HepG2 (cell line): ENCODE results near the gene PLXND1. TPM values are rescaled to one million over a fixed set of nuclear protein-coding genes. Genes with fewer than 3 reads are reported as not detected.

ENCODE experiments used
- CENPX ChIP-seq: sonication (generic); formaldehyde crosslinking; IDR thresholded peaks from 2 replicates; pipeline ENCODE4 v1.9.0; 2021; ENCODE audit warnings: mild to moderate bottlenecking, missing genetic modification reagents, moderate library complexity
- HES4 ChIP-seq: sonication (generic); formaldehyde crosslinking; IDR thresholded peaks from 2 replicates; pipeline ENCODE4 v1.9.0; 2021; ENCODE audit warnings: mild to moderate bottlenecking, missing genetic modification reagents, borderline replicate concordance
- IKZF5 ChIP-seq: IDR thresholded peaks from 2 replicates; pipeline ENCODE4 v1.6.1; 2018; ENCODE audit warnings: missing genetic modification reagents, mild to moderate bottlenecking, missing compliant biosample characterization
- KDM2A ChIP-seq: sonication (generic); formaldehyde crosslinking; IDR thresholded peaks from 2 replicates; pipeline ENCODE4 v1.4.0; 2020; ENCODE audit warnings: low read depth, missing genetic modification reagents, borderline replicate concordance
- NR2F1 ChIP-seq, 2 experiments: fragments of 450-650 bp in 1 of 2; formaldehyde crosslinking in 1 of 2; IDR thresholded peaks; 2 replicates each; pipeline versions ENCODE4 v1.5.0 to v1.6.1; 2016 to 2020; ENCODE audit warnings: mild to moderate bottlenecking in 1 of 2, missing compliant biosample characterization in 1 of 2, missing genetic modification reagents in 1 of 2, moderate library complexity in 1 of 2
- SOX5 ChIP-seq: IDR thresholded peaks from 2 replicates; pipeline ENCODE4 v1.6.1; 2016; ENCODE audit warnings: borderline replicate concordance
- ZKSCAN8 ChIP-seq: IDR thresholded peaks from 2 replicates; pipeline ENCODE4 v1.6.1; 2016; ENCODE audit warnings: borderline replicate concordance, missing genetic modification reagents, missing compliant biosample characterization
- ZNF142 ChIP-seq: sonication (generic); formaldehyde crosslinking; IDR thresholded peaks from 2 replicates; pipeline ENCODE4 v1.4.0; 2020; ENCODE audit warnings: missing genetic modification reagents
- ZNF335 ChIP-seq: sonication (generic); formaldehyde crosslinking; IDR thresholded peaks from 2 replicates; pipeline ENCODE4 v1.4.0; 2020; ENCODE audit warnings: missing genetic modification reagents
- polyA plus RNA-seq, 8 experiments: library from polyadenylated mRNA; depleted of rRNA in 3 of 8; stranded (reverse) in 7 of 8; unstranded in 1 of 8; fragments of >200 nt; fragmentation: Illumina TruSeq in 4 of 8; extraction: Trizol in 4 of 8; gene quantifications; 2 replicates each; pipeline versions ENCODE4 v1.2.1 to v1.2.3, GENCODE V29; 2011 to 2016; ENCODE audit warnings: low read depth in 4 of 8, missing spikeins in 1 of 8, mixed read lengths in 1 of 8; ENCODE audit not compliant: insufficient read depth in 1 of 8
- total RNA-seq, 5 experiments: library from RNA; depleted of rRNA; stranded (reverse); fragments of >200 nt; fragmentation: Illumina TruSeq; extraction: Trizol; gene quantifications; 2 replicates each; pipeline ENCODE4 v1.2.3, GENCODE V29; 2016; ENCODE audit warnings: low read depth in 1 of 5
- TF ChIP-seq, protein P1 (sequence below): sonication (generic); formaldehyde crosslinking; IDR thresholded peaks from 2 replicates; pipeline ENCODE4 v1.4.0; 2020; ENCODE audit warnings: missing genetic modification reagents
- TF ChIP-seq, protein P2 (sequence below): sonication (generic); formaldehyde crosslinking; IDR thresholded peaks from 2 replicates; pipeline ENCODE4 v1.4.0; 2020; ENCODE audit warnings: mild to moderate bottlenecking, missing genetic modification reagents

Gene PLXND1
- total and polyA plus RNA-seq, 2 of the 13 experiments (the other 11 are each of a cell fraction or from before 2014, with no cell fraction given) = 15.9 to 42.0 TPM

DNA sequence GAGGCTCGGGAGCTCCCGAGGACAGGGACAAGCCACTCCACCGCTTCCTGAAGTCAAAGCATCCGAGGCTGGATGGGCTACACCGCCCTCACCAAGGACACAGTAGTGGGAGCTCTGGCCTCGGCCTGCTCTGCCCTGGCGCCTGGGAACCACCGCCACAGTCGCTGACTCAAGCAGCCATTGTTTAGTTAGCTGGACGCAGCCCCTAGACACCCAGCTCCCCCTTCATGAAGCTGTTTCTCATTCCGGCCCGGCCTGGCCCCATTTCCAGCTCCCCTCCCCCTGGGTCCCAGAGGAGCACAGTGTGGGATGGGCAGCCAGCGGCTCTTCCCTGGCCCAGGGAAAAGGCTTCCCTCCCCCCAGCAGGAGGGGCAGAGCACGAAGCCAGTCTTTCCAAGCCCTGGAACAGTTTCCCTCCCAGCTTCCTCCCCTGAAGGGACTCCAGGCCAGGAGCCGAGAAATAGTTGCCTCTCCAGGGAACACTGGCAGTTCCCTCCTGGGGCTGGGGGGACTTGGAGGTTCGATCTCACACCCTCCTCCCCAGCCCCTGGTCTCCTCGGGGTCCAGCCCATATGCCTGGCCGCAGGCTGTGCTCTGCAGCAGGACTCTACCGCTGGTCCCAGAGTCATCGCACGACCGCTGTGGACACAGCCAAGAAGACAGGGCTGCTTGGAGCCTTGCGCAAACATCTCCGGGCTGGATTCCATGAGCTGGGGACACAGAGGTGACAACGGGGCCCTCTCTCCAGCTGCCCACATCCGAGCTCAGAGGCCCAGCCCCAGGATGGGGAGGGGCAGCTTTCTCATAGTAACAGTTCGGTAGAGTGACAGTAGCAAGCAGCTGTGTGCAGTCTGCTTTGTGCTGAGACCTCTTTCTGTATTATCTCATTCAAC, 10.0 kb downstream of the PLXND1 start (continued):
- TF ChIP-seq ZNF142 (no peak), SOX5 (peak; percentile 27; the same call in 1 of the 2 replicates), ZNF335 (CRISPR knock-in tag) (peak; percentile 42; the same call in 1 of the 2 replicates), NR2F1 (CRISPR knock-in tag; IDR thresholded peaks at IDR 0.05) (peak in 1 of 2 experiments; percentile 57; a peak in 2 of 4 replicates), ZKSCAN8 (CRISPR knock-in tag) (peak; percentile 72), IKZF5 (CRISPR knock-in tag) (peak; percentile 74), HES4 (CRISPR knock-in tag) (no peak), CENPX (no peak), KDM2A (CRISPR knock-in tag) (peak; percentile 42; the same call in 1 of the 2 replicates)
- TF ChIP-seq, protein P1, sequence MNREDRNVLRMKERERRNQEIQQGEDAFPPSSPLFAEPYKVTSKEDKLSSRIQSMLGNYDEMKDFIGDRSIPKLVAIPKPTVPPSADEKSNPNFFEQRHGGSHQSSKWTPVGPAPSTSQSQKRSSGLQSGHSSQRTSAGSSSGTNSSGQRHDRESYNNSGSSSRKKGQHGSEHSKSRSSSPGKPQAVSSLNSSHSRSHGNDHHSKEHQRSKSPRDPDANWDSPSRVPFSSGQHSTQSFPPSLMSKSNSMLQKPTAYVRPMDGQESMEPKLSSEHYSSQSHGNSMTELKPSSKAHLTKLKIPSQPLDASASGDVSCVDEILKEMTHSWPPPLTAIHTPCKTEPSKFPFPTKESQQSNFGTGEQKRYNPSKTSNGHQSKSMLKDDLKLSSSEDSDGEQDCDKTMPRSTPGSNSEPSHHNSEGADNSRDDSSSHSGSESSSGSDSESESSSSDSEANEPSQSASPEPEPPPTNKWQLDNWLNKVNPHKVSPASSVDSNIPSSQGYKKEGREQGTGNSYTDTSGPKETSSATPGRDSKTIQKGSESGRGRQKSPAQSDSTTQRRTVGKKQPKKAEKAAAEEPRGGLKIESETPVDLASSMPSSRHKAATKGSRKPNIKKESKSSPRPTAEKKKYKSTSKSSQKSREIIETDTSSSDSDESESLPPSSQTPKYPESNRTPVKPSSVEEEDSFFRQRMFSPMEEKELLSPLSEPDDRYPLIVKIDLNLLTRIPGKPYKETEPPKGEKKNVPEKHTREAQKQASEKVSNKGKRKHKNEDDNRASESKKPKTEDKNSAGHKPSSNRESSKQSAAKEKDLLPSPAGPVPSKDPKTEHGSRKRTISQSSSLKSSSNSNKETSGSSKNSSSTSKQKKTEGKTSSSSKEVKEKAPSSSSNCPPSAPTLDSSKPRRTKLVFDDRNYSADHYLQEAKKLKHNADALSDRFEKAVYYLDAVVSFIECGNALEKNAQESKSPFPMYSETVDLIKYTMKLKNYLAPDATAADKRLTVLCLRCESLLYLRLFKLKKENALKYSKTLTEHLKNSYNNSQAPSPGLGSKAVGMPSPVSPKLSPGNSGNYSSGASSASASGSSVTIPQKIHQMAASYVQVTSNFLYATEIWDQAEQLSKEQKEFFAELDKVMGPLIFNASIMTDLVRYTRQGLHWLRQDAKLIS (CRISPR knock-in tag) = 0 out of 2 replicates have a peak, but pooled peaks have one; percentile 13
- TF ChIP-seq, protein P2, sequence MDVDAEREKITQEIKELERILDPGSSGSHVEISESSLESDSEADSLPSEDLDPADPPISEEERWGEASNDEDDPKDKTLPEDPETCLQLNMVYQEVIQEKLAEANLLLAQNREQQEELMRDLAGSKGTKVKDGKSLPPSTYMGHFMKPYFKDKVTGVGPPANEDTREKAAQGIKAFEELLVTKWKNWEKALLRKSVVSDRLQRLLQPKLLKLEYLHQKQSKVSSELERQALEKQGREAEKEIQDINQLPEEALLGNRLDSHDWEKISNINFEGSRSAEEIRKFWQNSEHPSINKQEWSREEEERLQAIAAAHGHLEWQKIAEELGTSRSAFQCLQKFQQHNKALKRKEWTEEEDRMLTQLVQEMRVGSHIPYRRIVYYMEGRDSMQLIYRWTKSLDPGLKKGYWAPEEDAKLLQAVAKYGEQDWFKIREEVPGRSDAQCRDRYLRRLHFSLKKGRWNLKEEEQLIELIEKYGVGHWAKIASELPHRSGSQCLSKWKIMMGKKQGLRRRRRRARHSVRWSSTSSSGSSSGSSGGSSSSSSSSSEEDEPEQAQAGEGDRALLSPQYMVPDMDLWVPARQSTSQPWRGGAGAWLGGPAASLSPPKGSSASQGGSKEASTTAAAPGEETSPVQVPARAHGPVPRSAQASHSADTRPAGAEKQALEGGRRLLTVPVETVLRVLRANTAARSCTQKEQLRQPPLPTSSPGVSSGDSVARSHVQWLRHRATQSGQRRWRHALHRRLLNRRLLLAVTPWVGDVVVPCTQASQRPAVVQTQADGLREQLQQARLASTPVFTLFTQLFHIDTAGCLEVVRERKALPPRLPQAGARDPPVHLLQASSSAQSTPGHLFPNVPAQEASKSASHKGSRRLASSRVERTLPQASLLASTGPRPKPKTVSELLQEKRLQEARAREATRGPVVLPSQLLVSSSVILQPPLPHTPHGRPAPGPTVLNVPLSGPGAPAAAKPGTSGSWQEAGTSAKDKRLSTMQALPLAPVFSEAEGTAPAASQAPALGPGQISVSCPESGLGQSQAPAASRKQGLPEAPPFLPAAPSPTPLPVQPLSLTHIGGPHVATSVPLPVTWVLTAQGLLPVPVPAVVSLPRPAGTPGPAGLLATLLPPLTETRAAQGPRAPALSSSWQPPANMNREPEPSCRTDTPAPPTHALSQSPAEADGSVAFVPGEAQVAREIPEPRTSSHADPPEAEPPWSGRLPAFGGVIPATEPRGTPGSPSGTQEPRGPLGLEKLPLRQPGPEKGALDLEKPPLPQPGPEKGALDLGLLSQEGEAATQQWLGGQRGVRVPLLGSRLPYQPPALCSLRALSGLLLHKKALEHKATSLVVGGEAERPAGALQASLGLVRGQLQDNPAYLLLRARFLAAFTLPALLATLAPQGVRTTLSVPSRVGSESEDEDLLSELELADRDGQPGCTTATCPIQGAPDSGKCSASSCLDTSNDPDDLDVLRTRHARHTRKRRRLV = 0 out of 2 replicates have a peak, but pooled peaks have one; percentile 43
